Gastroesophageal sphincter (tissue), 3 donors: ENCODE results near the gene SLC35A2.

Source experiments
- CTCF ChIP-seq, 4 experiments: fragments of 200-600 bp in 2 of 4; fragments of 450-650 bp in 2 of 4; sonication (generic) in 1 of 4; IDR thresholded peaks; one replicate each; pipeline ENCODE4 v1.5.1; 2017 to 2019; ENCODE audit warnings: antibody characterized with exemption in 4 of 4, mild to moderate bottlenecking in 2 of 4, moderate library complexity in 2 of 4
- EP300 ChIP-seq: sonication (generic); formaldehyde crosslinking; IDR thresholded peaks from one replicate; pipeline ENCODE4 v1.6.1; 2017; ENCODE audit warnings: antibody characterized with exemption, mild to moderate bottlenecking

- TF ChIP-seq EP300 (no peak), CTCF (IDR thresholded peaks at IDR 0.05) (peak in 3 of 4 experiments; percentile 35 to 65 (median 55))
These were observed 19.8 kb downstream of the SLC35A2 start for GRCh38 chrX:48891402-48892288.
